SK-N-SH treated with all-trans-retinoic acid at 6 μM for 48 hours (cell line): ENCODE measurements around the gene ETV1.

Experiments used
- BACH2 ChIP-seq: fragments of 250-450 bp; sonication (Bioruptor Pico); IDR thresholded peaks from 2 replicates; pipeline ENCODE4 v1.9.0; 2021; ENCODE audit warnings: mild to moderate bottlenecking, borderline replicate concordance
- ESRRG ChIP-seq: fragments of 250-450 bp; sonication (Bioruptor Pico); IDR thresholded peaks from 2 replicates; pipeline ENCODE4 v1.6.1; 2021; ENCODE audit warnings: mild to moderate bottlenecking
- GLIS3 ChIP-seq: fragments of 250-450 bp; sonication (Bioruptor Pico); IDR thresholded peaks from 2 replicates; pipeline ENCODE4 v1.5.0; 2020; ENCODE audit warnings: mild to moderate bottlenecking, moderate library complexity
- ISL1 ChIP-seq: fragments of 250-450 bp; sonication (Bioruptor Pico); IDR thresholded peaks from 2 replicates; pipeline ENCODE4 v2.1.2; 2022; ENCODE audit warnings: mild to moderate bottlenecking, moderate library complexity
- OSR1 ChIP-seq: fragments of 250-450 bp; sonication (Bioruptor Pico); IDR thresholded peaks from 2 replicates; pipeline ENCODE4 v1.8.0; 2022; ENCODE audit warnings: moderate library complexity, mild to moderate bottlenecking, inconsistent platforms
- PATZ1 ChIP-seq: fragments of 250-450 bp; sonication (Bioruptor Pico); IDR thresholded peaks from 2 replicates; pipeline ENCODE4 v1.8.0; 2020; ENCODE audit warnings: mild to moderate bottlenecking, moderate library complexity, borderline replicate concordance
- SNAI2 ChIP-seq: fragments of 250-450 bp; sonication (Bioruptor Pico); IDR thresholded peaks from 2 replicates; pipeline ENCODE4 v1.5.0; 2020; ENCODE audit warnings: mild to moderate bottlenecking, moderate library complexity
- TCF4 ChIP-seq: fragments of 250-450 bp; sonication (Bioruptor Pico); IDR thresholded peaks from 2 replicates; pipeline ENCODE4 v1.8.0; 2021; ENCODE audit warnings: mild to moderate bottlenecking, moderate library complexity, borderline replicate concordance
- TSHZ2 ChIP-seq: fragments of 250-450 bp; sonication (Bioruptor Pico); IDR thresholded peaks from 2 replicates; pipeline ENCODE4 v1.5.0; 2020; ENCODE audit warnings: mild to moderate bottlenecking, moderate library complexity
- ZC3H10 ChIP-seq: fragments of 250-450 bp; sonication (Bioruptor Pico); IDR thresholded peaks from 2 replicates; pipeline ENCODE4 v1.5.1; 2021; ENCODE audit warnings: mild to moderate bottlenecking, moderate library complexity
- ZFP3 ChIP-seq: fragments of 250-450 bp; sonication (Bioruptor Pico); IDR thresholded peaks from 2 replicates; pipeline ENCODE4 v1.5.0; 2020; ENCODE audit warnings: mild to moderate bottlenecking, moderate library complexity
- ZFP30 ChIP-seq: fragments of 450-650 bp; formaldehyde crosslinking; IDR thresholded peaks from 2 replicates; pipeline ENCODE4 v1.5.0; 2022; ENCODE audit warnings: mild to moderate bottlenecking, moderate library complexity
- ZNF70 ChIP-seq: fragments of 450-650 bp; formaldehyde crosslinking; IDR thresholded peaks from 2 replicates; pipeline ENCODE4 v1.5.0; 2020; ENCODE audit warnings: mild to moderate bottlenecking, moderate library complexity

DNA sequence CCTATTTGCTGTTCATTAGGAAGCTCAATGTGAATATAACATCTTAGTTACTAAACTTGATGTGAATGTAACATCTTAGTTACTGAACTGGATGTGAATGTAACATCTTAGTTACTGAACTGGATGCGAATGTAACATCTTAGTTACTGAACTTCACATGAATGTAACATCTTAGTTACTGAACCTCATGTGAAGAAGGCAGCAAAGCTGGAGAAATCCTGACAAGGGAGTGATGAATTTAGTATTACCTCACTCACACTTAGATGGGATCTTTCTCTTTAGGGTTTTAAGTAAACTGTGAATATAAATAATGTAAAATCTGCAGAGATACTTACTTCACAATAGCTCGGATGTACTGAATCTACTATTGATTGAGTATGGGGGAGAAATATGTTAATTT lies 73.6 kb downstream of the ETV1 start:
- TF ChIP-seq PATZ1 (CRISPR knock-in tag): no peak
- no peak for TF ChIP-seq TSHZ2 (CRISPR knock-in tag)
- TF ChIP-seq ZNF70: no peak
- no peak for TF ChIP-seq ZFP30
- no peak for TF ChIP-seq SNAI2
- TF ChIP-seq OSR1 (CRISPR knock-in tag): no peak
- TF ChIP-seq ISL1: no peak
- TF ChIP-seq ZFP3 (CRISPR knock-in tag): no peak
- no peak for TF ChIP-seq ESRRG (CRISPR knock-in tag)
- no peak for TF ChIP-seq TCF4
- TF ChIP-seq ZC3H10: no peak
- TF ChIP-seq GLIS3 (CRISPR knock-in tag): no peak
- TF ChIP-seq BACH2 (CRISPR knock-in tag): no peak
